Kidney capillary endothelial cell (primary cell): ENCODE data around the gene DEXI.
"Not testable (repeated sequence)": the region's sequence is repeated elsewhere in the genome, so short reads cannot be mapped to it uniquely, and the experiment has no call there.

Experiments used
- DNase-seq: peaks from one replicate; pipeline ENCODE4 v3.0.0-alpha.2; 2018; ENCODE audit warnings: low spot score

Gene DEXI

GRCh38 chr16:10968498-10968897, 26.2 kb upstream of the DEXI start:
- no peak for DNase-seq

- no peak for DNase-seq
These were observed 25.7 kb upstream of the DEXI start for GRCh38 chr16:10967986-10968385.

GRCh38 chr16:10966559-10966958, 24.3 kb upstream of the DEXI start:
- not testable (repeated sequence) for DNase-seq

GRCh38 chr16:10966129-10966528, 23.9 kb upstream of the DEXI start:
- no peak for DNase-seq

GRCh38 chr16:10965440-10966061, 23.3 kb upstream of the DEXI start:
- no peak for DNase-seq

- DNase-seq = no peak
These were observed 22.6 kb upstream of the DEXI start for GRCh38 chr16:10964891-10965326.

- peak; percentile 69 for DNase-seq
These were observed 22.0 kb upstream of the DEXI start for GRCh38 chr16:10964039-10964890.

- no peak for DNase-seq
These were observed 19.0 kb upstream of the DEXI start for GRCh38 chr16:10961231-10961630.

GRCh38 chr16:10959161-10959560, 16.9 kb upstream of the DEXI start:
- no peak for DNase-seq

- DNase-seq = no peak
These were observed 15.7 kb upstream of the DEXI start for GRCh38 chr16:10957771-10958482.

- DNase-seq = no peak
These were observed 12.6 kb upstream of the DEXI start for GRCh38 chr16:10954903-10955302.

- DNase-seq = no peak
These were observed 8.8 kb upstream of the DEXI start for GRCh38 chr16:10951026-10951425.

GRCh38 chr16:10950393-10950792, 8.1 kb upstream of the DEXI start:
- DNase-seq = no peak

GRCh38 chr16:10949424-10949970, 7.2 kb upstream of the DEXI start:
- no peak for DNase-seq

- DNase-seq = no peak
These were observed 5.0 kb upstream of the DEXI start for GRCh38 chr16:10947211-10947787.

- no peak for DNase-seq
These were observed 4.0 kb upstream of the DEXI start for GRCh38 chr16:10946308-10946707.

GRCh38 chr16:10945065-10945787, 3.0 kb upstream of the DEXI start:
- DNase-seq = no peak

GRCh38 chr16:10944249-10945064, 2.2 kb upstream of the DEXI start, which contains the start of gene CLEC16A:
TSS of gene CLEC16A (plus strand) at chr16:10944564. CDS start at chr16:10944718, 154 bp downstream.
- peak; percentile 95 for DNase-seq

GRCh38 chr16:10943064-10943353, 741 bp upstream of the DEXI start:
- DNase-seq = no peak

- DNase-seq = not testable (repeated sequence)
These were observed 325 bp downstream of the DEXI start for GRCh38 chr16:10941935-10942351.
